NB4 (cell line): ENCODE data around the gene MTMR1.

Experiments used
- POLR2A ChIP-seq: IDR thresholded peaks from 2 replicates; pipeline ENCODE4 v1.6.1; 2011; ENCODE audit warnings: mild to moderate bottlenecking; ENCODE audit not compliant: insufficient read length; ENCODE audit errors: extremely low read depth
- TF ChIP-seq, protein P1 (sequence below): IDR thresholded peaks from one replicate; pipeline ENCODE4 v1.5.1; 2012; ENCODE audit warnings: low read depth, low read length

GRCh38 chrX:150763810-150764209 lies 70.6 kb downstream of the MTMR1 start:
- TF ChIP-seq POLR2A, result no peak
- TF ChIP-seq, protein P1, sequence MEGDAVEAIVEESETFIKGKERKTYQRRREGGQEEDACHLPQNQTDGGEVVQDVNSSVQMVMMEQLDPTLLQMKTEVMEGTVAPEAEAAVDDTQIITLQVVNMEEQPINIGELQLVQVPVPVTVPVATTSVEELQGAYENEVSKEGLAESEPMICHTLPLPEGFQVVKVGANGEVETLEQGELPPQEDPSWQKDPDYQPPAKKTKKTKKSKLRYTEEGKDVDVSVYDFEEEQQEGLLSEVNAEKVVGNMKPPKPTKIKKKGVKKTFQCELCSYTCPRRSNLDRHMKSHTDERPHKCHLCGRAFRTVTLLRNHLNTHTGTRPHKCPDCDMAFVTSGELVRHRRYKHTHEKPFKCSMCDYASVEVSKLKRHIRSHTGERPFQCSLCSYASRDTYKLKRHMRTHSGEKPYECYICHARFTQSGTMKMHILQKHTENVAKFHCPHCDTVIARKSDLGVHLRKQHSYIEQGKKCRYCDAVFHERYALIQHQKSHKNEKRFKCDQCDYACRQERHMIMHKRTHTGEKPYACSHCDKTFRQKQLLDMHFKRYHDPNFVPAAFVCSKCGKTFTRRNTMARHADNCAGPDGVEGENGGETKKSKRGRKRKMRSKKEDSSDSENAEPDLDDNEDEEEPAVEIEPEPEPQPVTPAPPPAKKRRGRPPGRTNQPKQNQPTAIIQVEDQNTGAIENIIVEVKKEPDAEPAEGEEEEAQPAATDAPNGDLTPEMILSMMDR, result no peak
